Pancreas (tissue), 10 donors: ENCODE measurements around the gene CD300LB. TPM values are rescaled to one million over a fixed set of nuclear protein-coding genes. Genes with fewer than 3 reads are reported as not detected.
A peak's percentile ranks its signal among the peaks of the same experiment; 100 is the strongest.
"Not testable (repeated sequence)": the region's sequence is repeated elsewhere in the genome, so short reads cannot be mapped to it uniquely, and the experiment has no call there.

ENCODE experiments used
- ATAC-seq, 4 donors: fragments of 200-7000 bp; cut with Tn5 transposase; one replicate each; pipeline versions ENCODE4 v1.8.0 to v1.9.1; 2020; ENCODE audit warnings: mild to moderate bottlenecking in 4 of 4, moderate library complexity in 4 of 4
- DNase-seq, 6 donors: peaks; one replicate each; pipeline ENCODE4 v3.0.0-alpha.2; 2020
- FAIRE-seq: peaks from 2 replicates; lab custom pipeline; 2012; peaks lifted over from hg19 to GRCh38; lab: Jason Lieb, UNC
- H3K27ac ChIP-seq, 4 donors: fragments of 200-600 bp; sonication (generic); 1 replicate in 3 of 4; 2 replicates in 1 of 4; pipeline versions ENCODE4 v1.5.0 to v1.8.0; 2020
- H3K27me3 ChIP-seq, 4 donors: fragments of 200-600 bp; one replicate each; pipeline ENCODE4 v1.8.0; 2021
- H3K36me3 ChIP-seq, 3 donors: fragments of 200-600 bp; sonication (generic) in 1 of 3; one replicate each; pipeline versions ENCODE4 v1.5.0 to v1.8.0; 2020 to 2021
- H3K4me1 ChIP-seq, 3 donors: fragments of 200-600 bp; one replicate each; pipeline ENCODE4 v1.8.0; 2021
- H3K4me3 ChIP-seq, 4 donors: fragments of 200-600 bp; sonication (generic) in 2 of 4; one replicate each; pipeline versions ENCODE4 v1.5.0 to v1.8.0; 2020 to 2021
- H3K9me3 ChIP-seq, 4 donors: fragments of 200-600 bp; one replicate each; pipeline ENCODE4 v1.8.0; 2021
- WGBS, 2 donors: extraction: QIAGEN DNeasy Blood & Tissue Kit; methylation state at CpG; one replicate each; pipeline ENCODE4 v1.1.7; 2013; 5-methylcytosine and 5-hydroxymethylcytosine counted together
- intact Hi-C, 3 donors: fragments of 100-400 bp; cut with DNase I; formaldehyde crosslinking; loops; one replicate each; pipeline versions ENCODE4 v1.11.1 to v1.14.2; 2022
- polyA plus RNA-seq, 2 donors: library from polyadenylated mRNA; stranded (reverse); fragments of 200-250 nt; gene quantifications; one replicate each; pipeline ENCODE4 v1.2.3, GENCODE V29; 2013
- total RNA-seq, 6 donors: library from RNA; stranded (reverse); fragmentation: NEBNext Ultra II Directional in 4 of 6; extraction: Animal tissue kit (Norgen Biotek cat#: 25700) in 4 of 6; gene quantifications; one replicate each; pipeline versions ENCODE4 v1.2.1 to v1.2.4, GENCODE V29; 2021 to 2023
- TF ChIP-seq, protein P1 (sequence below), 4 donors: fragments of 200-600 bp; sonication (generic) in 3 of 4; IDR thresholded peaks; one replicate each; pipeline versions ENCODE4 v1.5.0 to v1.8.0; 2021; ENCODE audit warnings: antibody characterized with exemption in 4 of 4
- donor health status: healthy with polysubstance abuse.
- donor health status: DM: no; HTN: no; CAD: no; lungs with moderate emphysema.
- donor health status: DM: no; HTN: no; CAD: no.
- donor health status: control.
- donor health status: control.
- donor health status: Bipolar disorder and iron deficiency.
- donor health status: DM: yes; HTN: yes; CAD: no.
- donor health status: DM: no; HTN: no; CAD: no.
- donor health status: DM: no; HTN: no; CAD: no.
- donor health status: DM: yes; HTN: yes; CAD: no.

The CD300LB gene
- total and polyA plus RNA-seq, 8 donors, result 0.08 to 0.52 (median 0.14) TPM; not detected in 3

- Histone ChIP-seq H3K4me1 (no peaks in the 10 kb centered on the region), H3K9me3 (no peaks in the 10 kb centered on the region), H3K4me3 (no peak overlapping the region), H3K36me3 (no peaks in the 10 kb centered on the region), H3K27me3 (no peaks in the 10 kb centered on the region), H3K27ac (no peak overlapping the region)
- ATAC-seq, result peak in 2 of 4 donors; percentile 9 to 26
- TF ChIP-seq, protein P1, sequence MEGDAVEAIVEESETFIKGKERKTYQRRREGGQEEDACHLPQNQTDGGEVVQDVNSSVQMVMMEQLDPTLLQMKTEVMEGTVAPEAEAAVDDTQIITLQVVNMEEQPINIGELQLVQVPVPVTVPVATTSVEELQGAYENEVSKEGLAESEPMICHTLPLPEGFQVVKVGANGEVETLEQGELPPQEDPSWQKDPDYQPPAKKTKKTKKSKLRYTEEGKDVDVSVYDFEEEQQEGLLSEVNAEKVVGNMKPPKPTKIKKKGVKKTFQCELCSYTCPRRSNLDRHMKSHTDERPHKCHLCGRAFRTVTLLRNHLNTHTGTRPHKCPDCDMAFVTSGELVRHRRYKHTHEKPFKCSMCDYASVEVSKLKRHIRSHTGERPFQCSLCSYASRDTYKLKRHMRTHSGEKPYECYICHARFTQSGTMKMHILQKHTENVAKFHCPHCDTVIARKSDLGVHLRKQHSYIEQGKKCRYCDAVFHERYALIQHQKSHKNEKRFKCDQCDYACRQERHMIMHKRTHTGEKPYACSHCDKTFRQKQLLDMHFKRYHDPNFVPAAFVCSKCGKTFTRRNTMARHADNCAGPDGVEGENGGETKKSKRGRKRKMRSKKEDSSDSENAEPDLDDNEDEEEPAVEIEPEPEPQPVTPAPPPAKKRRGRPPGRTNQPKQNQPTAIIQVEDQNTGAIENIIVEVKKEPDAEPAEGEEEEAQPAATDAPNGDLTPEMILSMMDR (IDR thresholded peaks at IDR 0.05), result no peak
- no peak for DNase-seq
- intact Hi-C loops, result no loop called here
- WGBS, 2 donors, result 79 to 91% methylated on average over 10 of the region's 10 CpGs
- FAIRE-seq, result no peak
Measured at GRCh38 chr17:74514632-74515334, 16.5 kb downstream of the CD300LB start.

GRCh38 chr17:74513987-74514631, 17.2 kb downstream of the CD300LB start:
- H3K9me3 ChIP-seq, result no peaks in the 10 kb centered on the region
- H3K36me3 ChIP-seq, result no peaks in the 10 kb centered on the region
- TF ChIP-seq, protein P1 (IDR thresholded peaks at IDR 0.05), result no peak
- no peak overlapping the region for H3K27ac ChIP-seq
- DNase-seq (no peak), ATAC-seq (peak in 2 of 4 donors; percentile 24 to 25), FAIRE-seq (no peak)
- intact Hi-C loops, result no loop called here
- H3K4me1 ChIP-seq, result no peaks in the 10 kb centered on the region
- H3K27me3 ChIP-seq, result no peaks in the 10 kb centered on the region
- WGBS, 2 donors, result 14 to 93% methylated on average over 3 of the region's 3 CpGs
- H3K4me3 ChIP-seq, result no peak overlapping the region

DNA sequence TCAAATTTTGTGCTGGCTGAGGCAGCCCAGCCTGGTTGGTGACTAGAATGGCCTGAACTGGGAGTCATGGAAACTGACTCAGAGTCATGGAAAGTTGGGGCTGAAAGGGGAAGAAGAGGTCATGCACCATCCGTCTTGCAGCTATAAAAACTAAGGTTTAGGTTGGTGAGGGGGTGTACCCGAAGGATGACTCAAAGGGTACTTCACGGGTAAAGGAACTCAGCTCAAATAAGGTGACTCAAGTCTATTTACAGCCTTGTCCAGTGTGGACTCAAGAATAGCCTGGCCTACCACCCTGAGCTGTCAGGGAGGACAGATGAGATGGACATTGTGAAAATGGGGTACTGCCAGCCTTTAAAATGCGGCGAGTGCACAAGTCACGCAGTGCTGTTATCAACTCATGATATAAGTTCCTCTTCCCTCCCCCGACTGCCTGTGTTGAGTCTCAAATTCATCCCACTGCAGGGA, 18.6 kb downstream of the CD300LB start:
- Histone ChIP-seq H3K4me3 (no peak overlapping the region), H3K9me3 (no peaks in the 10 kb centered on the region), H3K36me3 (no peaks in the 10 kb centered on the region), H3K27me3 (no peaks in the 10 kb centered on the region), H3K4me1 (no peaks in the 10 kb centered on the region), H3K27ac (no peak overlapping the region)
- FAIRE-seq (no peak), DNase-seq (no peak), ATAC-seq (peak in 2 of 4 donors; percentile 54 to 64)
- intact Hi-C loops, result no loop called here
- TF ChIP-seq, protein P1 (IDR thresholded peaks at IDR 0.05), result no peak
- 80 to 83% methylated on average over 7 of the region's 7 CpGs for WGBS, 2 donors

DNA sequence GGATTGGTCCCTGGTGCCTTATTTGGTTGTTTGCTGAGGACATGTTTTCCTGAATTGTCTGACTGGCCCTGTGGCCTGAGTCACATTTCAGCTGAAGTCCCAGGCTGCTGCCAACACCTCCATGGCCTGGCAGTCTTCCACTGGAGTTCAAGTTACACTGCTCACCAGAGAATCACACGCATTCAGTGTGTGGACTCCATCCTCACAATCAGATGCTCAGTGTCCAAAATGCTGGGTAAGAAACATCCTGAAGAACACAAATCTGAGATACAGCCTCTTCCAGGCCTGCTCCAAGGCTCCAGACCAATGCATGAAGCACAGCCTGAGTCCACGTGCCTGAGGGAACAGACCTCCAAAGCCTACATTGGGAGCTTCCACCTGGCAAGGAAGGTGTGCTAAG, 19.2 kb downstream of the CD300LB start:
- TF ChIP-seq, protein P1 (IDR thresholded peaks at IDR 0.05), result no peak
- intact Hi-C loops, result no loop called here
- H3K9me3 ChIP-seq, result no peaks in the 10 kb centered on the region
- H3K27ac ChIP-seq, result no peak overlapping the region
- no peaks in the 10 kb centered on the region for H3K4me1 ChIP-seq
- no peak overlapping the region for H3K4me3 ChIP-seq
- WGBS, 2 donors, result 82 to 93% methylated on average over 2 of the region's 2 CpGs
- peak in 1 of 4 donors; percentile 24 for ATAC-seq
- no peaks in the 10 kb centered on the region for H3K36me3 ChIP-seq
- DNase-seq, result no peak
- no peaks in the 10 kb centered on the region for H3K27me3 ChIP-seq
- FAIRE-seq, result no peak

- DNase-seq, result no peak
- Histone ChIP-seq H3K4me1 (no peaks in the 10 kb centered on the region), H3K27me3 (no peaks in the 10 kb centered on the region), H3K4me3 (no peak overlapping the region), H3K36me3 (no peaks in the 10 kb centered on the region), H3K9me3 (no peaks in the 10 kb centered on the region), H3K27ac (no peak overlapping the region)
- intact Hi-C loops, result no loop called here
- TF ChIP-seq, protein P1 (IDR thresholded peaks at IDR 0.05), result no peak
- no peak for ATAC-seq
- FAIRE-seq, result no peak
Measured at GRCh38 chr17:74508156-74508555, 23.1 kb downstream of the CD300LB start.

GRCh38 chr17:74503949-74504348, 27.3 kb downstream of the CD300LB start:
- H3K36me3 ChIP-seq, FAIRE-seq, H3K27ac ChIP-seq, H3K4me3 ChIP-seq, ATAC-seq, H3K27me3 ChIP-seq, DNase-seq, H3K4me1 ChIP-seq, H3K9me3 ChIP-seq, intact Hi-C loops: not testable (repeated sequence)
- WGBS, 2 donors, result 78 to 79% methylated on average over 5 of the region's 5 CpGs
